ENCODE data around the gene CCL15. TPM values are rescaled to one million over a fixed set of nuclear protein-coding genes. Genes with fewer than 3 reads are reported as not detected.
"Not testable (repeated sequence)": the region's sequence is repeated elsewhere in the genome, so short reads cannot be mapped to it uniquely, and the experiment has no call there.

Gene CCL15, protein sequence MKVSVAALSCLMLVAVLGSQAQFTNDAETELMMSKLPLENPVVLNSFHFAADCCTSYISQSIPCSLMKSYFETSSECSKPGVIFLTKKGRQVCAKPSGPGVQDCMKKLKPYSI
- total RNA-seq, result 0.68 TPM

GRCh38 chr17:36001110-36001771, at the start of gene CCL15:
Gene CCL15, minus strand, starts transcription at chr17:36001553. Its CDS starts 61 bp downstream, at chr17:36001492.
- no peak for ATAC-seq

DNA sequence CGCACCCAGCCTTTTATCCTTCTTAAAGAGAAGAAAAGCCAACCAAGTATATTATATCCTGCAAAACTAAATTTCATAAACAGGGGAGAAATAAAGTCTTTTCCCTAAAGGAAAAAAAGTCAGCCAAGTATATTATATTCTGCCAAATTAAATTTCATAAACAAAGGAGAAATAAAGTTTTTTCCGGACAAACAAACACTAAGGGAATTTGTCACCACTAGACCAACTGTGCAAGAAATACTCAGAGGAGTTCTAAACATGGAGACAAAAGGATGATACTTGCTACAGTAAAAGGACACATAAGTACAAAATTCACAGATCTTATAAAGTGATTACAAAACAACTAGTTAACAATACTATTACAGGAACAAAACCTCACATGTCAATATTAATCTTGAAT, 48.3 kb upstream of the CCL15 start:
- no peak for ATAC-seq

GRCh38 chr17:36048066-36048465, 46.7 kb upstream of the CCL15 start:
- ATAC-seq, result no peak

DNA sequence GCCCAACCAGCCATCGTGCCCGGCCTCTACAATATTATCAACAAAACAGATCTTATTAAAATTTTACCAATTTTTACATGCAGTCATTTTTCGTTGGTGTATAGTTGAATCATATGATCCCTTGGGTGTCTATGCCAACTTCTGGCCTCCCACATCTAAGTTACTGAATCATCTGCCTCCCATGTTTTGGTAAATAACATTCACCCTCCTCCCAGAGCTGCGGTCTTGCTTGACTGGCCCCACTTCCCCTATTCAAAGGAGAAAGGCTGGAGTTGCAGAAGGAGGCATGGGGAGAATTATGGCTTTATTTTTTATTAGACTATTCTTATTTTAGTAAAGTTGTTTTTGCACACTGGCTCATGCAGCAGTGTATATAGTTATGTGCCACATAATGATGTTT, 34.9 kb upstream of the CCL15 start:
- no peak for ATAC-seq

DNA sequence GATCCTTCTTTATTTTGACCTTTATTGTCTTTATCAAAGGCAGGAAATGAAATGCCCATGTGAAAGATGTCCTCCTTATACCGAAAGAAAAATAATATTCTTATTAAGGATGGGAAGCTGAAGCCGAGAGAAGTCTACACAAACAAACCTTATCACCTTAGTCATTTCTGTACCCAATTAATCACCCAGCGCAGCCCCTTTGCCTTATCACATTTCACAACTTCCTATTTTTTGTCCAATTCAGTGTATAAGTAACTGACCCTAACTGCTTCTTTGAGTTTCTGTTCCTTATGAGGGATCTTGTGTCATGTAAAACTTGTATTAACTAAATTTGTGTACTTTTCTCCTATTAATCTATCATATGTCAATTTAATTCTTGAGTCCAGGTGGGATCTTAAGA, 32.8 kb upstream of the CCL15 start:
- ATAC-seq, result no peak

DNA sequence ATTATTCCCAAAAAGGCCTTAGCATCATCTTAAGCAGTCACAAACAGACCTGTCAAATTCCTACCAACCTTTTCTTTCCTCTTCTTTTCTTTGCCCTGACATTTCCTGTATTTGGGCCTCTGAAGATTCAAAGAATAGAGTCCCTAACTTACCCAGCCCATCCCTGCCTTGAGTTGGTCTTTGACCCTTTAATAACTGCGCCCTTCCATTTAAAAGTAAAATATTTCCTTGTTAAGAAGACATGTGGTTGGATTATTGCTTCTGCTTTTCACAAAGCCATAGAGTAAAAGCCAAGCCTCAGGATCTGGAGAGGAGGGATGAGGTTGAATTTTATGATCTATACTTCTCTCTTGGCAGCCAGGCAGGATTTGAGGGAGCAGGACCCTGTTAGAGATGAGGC, 29.6 kb upstream of the CCL15 start:
- no peak for ATAC-seq

DNA sequence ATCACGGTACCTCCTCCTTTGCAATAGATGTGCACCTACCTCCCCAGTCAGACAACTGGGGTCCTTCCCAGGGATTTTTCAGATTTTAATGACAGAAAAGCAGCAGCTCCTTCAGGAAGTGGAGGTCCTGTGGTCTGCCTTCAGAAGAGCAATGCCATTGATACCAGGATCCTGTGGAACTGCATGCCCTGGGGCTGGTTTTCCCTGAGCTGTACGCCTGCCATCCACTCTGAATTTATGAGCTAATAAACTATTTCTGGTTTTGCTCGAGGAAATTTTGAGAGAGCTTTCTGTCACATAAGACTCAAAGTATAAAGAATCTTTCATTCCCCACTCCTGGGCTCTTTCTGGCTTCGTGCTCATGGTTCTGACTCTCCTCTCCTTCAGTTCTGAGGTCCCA, 26.4 kb upstream of the CCL15 start:
- no peak for ATAC-seq

DNA sequence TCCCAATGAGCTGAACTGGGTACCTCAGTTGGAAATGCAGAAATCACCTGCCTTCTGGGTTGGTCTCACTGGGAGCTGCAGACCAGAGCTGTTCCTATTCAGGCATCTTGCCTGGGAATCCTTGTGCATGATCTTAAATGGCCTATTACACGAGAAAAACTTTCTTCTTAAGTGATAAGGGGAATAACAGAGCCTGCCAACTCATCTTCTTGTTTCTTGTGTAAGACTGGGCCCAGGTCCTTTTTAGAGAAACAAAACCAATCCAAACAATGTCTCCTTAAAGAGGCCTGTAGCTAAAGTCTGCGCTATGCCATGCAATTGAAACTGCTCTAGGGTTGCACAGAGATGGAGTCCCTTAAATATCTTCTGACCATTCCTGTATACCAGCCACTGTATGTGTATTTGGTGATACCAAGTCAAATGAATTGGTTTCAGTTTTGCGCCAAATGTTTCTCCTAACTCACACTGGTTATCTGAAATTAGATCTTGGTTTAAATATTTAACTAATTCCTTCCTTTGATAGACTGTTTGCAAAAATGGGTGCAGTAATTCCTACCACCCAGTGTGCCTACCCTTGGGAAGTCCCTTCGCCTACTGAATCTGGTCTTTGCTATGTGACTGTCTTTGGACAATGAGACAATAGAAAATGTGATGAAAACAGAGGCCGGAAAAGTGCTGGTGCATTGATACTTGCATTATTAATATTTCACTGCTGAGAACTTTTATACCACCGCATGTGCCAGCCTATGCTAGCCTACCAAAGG, 22.9 kb upstream of the CCL15 start:
- ATAC-seq, result no peak

- no peak for ATAC-seq
Measured at GRCh38 chr17:36019423-36019822, 18.1 kb upstream of the CCL15 start.

DNA sequence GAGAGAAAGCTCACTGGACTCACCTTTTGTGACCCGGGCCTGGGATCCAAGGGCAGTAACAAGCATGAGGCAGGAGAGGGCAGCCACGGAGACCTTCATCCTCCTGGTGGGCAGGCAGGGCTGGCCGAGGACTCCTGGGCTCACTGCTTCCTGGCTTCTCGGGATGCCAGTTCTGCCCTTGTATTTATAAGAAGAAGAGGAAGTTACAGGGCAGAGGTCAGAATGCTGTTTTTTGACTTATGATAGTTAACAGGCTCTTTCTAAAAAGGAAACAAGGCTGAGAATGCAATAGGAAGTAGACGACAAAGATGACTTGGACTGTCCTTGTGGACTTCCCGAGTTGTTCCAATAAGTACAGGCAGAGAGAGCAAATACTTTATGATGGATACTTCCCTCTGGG, 16.4 kb upstream of the CCL15 start, which contains the start of gene CCL23:
TSS of gene CCL23 (minus strand) at position 174 of the 400 bp plus-strand sequence. CDS start at position 99, 75 bp downstream.
- ATAC-seq, result no peak

DNA sequence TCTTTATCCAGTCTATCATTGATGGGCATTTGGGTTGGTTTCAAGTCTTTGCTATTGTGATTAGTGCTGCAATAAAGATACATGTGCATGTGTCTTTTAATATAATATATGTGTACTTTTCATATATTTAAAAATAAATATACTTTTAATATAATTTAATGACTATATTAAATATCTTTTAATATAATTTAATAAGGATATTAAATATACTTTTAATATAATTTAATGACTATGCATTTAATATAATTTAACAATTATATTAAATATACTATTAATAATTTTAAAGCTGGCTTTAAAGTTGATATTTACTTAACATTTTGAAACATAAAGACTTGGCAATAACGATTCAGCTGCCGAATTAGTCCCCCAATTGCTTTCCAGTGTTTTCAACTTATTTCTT, 15.2 kb upstream of the CCL15 start:
- ATAC-seq, result no peak

- ATAC-seq, result not testable (repeated sequence)
Measured at GRCh38 chr17:36015895-36016294, 14.5 kb upstream of the CCL15 start.

GRCh38 chr17:36014946-36015345, 13.6 kb upstream of the CCL15 start:
- no peak for ATAC-seq

DNA sequence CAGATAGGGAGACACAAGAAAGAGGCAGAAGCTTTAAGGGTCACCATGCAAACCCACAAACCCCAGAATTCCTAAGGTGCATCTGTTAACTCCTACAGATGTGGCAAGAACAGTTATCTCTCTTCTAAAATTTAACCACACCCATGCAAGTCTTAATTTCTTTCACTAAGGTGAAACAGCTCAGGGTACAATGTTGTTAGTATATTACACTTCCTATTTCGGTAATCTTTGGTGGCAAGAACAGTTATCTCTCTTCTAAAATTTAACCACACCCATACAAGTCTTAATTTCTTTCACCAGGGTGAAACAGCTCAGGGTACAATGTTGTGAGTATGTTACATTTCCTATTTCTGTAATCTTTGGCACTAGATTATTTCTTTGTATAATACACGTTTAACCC, 9.8 kb upstream of the CCL15 start:
- no peak for ATAC-seq

- no peak for ATAC-seq
Measured at GRCh38 chr17:36008998-36009665, 7.8 kb upstream of the CCL15 start.

GRCh38 chr17:36004594-36005108, 3.3 kb upstream of the CCL15 start:
- no peak for ATAC-seq

DNA sequence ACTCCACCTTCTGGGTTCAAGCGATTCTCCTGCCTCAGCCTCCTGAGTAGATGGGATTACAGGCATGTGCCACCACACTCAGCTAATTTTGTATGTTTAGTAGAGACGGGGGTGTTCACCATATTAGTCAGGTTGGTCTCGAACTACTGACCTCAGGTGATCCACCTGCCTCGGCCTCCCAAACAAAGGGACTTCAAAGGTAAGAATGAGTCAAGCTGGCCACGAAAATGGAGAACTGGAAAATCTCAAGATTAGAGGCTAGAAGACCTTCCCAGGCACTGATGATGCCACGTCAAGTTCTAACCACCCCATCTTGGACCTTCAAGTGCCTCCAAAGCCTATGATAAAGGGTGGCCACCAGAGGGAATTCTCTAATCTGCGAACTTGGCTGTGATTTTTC, 1.3 kb upstream of the CCL15 start:
- ATAC-seq, result no peak

DNA sequence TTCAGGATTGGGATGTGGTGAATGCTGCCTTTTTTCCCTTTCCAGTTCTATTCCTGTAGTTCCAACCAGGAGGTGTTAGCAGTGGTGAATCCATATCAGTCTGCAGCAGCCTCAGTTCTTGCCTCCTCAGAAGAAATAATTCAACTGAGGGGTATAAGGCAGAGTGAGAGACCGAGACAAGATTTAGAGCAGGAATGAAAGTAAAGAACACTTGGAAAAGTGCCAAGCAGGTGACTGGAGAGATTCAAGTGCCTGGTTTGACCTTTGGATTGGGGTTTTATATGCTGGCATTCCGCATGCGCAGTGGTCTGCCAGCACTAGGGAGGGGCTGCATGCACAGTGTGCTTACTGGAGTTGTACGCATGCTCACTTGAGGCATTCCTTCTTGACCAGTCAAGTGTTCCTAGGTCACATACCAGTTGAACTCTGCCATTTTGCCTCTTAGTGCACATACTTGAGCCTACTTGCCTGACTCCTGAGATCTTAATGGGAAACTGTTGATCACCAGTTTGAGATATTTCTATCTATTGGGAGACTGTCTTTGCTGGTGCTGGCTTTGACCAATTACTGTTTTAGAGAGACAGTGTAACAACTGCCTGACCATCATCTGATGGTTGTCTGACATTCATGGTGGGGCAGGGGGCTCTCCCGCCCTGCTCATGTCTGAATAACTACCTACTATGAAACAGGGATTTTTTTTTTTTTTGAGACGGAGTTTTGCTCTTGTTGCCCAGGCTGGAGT, 680 bp upstream of the CCL15 start:
- ATAC-seq, result no peak

DNA sequence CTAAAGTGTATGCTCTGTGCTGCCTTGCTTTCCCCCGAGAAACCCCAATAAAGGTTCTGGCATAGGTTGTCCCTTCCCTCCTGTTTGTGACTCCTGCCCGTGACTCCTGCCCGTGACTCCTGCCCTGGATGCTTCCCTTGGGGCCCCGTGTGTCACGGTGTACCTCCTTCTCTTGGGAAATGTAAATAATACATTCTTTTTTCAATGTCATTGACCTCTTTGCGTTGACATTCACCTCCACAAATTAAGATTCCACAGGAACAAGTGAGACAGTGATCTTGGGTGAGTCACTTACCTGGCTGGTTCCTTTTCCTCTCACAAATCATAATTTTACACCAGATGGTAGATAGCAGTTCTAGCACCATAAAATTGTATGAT, 632 bp downstream of the CCL15 start:
- no peak for ATAC-seq

- no peak for ATAC-seq
Measured at GRCh38 chr17:35998756-35999155, 2.6 kb downstream of the CCL15 start.

DNA sequence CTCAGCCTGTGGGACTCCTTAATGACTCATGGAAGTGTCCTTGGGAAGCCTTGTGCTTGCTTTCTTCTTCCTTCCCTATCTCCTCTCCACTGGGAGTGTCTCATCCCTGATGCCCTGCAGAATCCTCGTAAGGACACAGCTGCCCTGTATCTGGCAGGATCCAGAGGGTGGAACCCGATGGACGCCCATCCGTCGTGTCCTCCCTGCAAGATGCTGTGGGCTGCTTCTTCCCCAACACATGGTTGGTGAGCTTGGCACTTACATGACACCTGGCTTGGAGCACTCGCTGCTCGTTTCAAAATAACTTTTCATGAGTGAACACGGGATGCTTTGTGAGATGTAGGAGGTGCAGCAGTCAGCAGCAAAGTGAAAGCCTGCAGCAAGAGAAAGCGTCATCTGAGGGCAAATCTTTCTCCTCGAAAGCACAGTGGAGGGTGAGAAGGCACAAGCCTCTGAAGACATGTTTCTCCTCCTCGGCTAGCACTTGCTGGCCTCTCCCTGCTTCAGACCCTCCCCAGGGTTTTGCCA, 3.3 kb downstream of the CCL15 start:
- no peak for ATAC-seq

DNA sequence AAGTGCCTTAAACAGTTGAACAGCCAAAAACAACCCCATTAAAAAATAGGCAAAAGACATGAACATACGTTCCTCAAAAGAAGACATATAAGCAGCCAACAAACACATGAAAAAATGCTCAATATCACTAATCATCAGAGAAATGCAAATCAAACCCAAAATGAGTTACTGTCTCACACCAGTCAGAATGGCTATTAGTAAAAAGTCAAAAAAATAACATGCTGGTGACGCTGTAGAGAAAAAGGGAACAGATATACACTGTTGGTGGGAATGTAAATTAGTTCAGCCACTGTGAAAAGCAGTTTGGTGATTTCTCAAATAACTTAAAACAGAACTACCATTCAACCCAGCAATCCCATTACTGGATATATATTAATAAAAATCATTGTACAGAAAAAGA, 6.0 kb downstream of the CCL15 start:
- not testable (repeated sequence) for ATAC-seq

Data from esophagus mucosa (tissue), 1 donor.